ENCODE results near the gene CIAO2A.

Gene CIAO2A

DNA sequence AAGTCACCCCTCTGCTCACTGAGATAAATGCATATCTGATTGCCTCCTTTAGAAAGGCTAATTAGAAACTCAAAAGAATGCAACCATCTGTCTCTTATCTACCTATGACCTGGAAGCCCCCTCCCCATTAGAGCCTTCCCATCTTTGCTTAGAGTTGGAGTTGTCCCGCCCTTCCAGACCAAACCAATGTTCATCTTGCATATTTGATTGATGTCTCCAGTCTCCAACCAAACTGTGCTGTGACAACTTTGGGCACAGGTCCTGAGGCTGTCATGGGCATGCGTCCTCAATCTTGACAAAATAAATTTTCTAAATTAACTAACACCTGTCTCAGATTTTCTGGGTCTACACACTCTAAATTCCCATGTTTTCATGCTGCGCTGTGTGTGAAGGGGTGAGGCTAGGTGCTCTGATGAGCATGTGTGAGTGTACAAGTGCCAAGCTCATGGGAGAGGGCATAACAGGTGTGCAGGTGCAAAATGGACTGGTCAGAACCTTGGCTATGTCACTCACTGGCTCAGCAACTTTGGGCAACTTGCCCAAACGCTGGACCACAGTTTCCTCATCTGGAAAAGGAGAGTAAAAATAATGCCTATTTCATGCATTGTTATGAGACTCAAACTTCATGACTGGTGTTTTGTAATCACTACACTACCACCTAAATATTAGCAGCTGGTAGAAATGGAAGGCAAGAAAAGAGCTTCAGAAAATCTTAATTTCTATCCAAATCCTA, 54.6 kb downstream of the CIAO2A start:
- peaks cover 2% of the 10 kb centered on the region for H3K27me3 ChIP-seq (ENCODE audit: insufficient read depth, low read length, poor library complexity)
- no peaks in the 10 kb centered on the region for H3K9me3 ChIP-seq (ENCODE audit: insufficient read depth, low read length, severe bottlenecking)
- DNase-seq (no peak), ATAC-seq (ENCODE audit: insufficient read depth, low read depth) (no peak)
- no peaks in the 10 kb centered on the region for H3K4me1 ChIP-seq (ENCODE audit: insufficient read depth, low read length)
- no peak overlapping the region for H2AFZ ChIP-seq (ENCODE audit: low read depth, low read length)
- no peak overlapping the region for H3K9ac ChIP-seq (ENCODE audit: low read depth, low read length)
- no peak overlapping the region for H3K27ac ChIP-seq (ENCODE audit: low read length)
- H3K36me3 ChIP-seq (ENCODE audit: insufficient read depth, low read length), result no peaks in the 10 kb centered on the region
- no peak for TF ChIP-seq EZH2 (IDR thresholded peaks at IDR 0.05; ENCODE audit: borderline replicate concordance, low read depth, low read length, severe bottlenecking)
- TF ChIP-seq, protein P1, sequence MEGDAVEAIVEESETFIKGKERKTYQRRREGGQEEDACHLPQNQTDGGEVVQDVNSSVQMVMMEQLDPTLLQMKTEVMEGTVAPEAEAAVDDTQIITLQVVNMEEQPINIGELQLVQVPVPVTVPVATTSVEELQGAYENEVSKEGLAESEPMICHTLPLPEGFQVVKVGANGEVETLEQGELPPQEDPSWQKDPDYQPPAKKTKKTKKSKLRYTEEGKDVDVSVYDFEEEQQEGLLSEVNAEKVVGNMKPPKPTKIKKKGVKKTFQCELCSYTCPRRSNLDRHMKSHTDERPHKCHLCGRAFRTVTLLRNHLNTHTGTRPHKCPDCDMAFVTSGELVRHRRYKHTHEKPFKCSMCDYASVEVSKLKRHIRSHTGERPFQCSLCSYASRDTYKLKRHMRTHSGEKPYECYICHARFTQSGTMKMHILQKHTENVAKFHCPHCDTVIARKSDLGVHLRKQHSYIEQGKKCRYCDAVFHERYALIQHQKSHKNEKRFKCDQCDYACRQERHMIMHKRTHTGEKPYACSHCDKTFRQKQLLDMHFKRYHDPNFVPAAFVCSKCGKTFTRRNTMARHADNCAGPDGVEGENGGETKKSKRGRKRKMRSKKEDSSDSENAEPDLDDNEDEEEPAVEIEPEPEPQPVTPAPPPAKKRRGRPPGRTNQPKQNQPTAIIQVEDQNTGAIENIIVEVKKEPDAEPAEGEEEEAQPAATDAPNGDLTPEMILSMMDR (IDR thresholded peaks at IDR 0.05; ENCODE audit: borderline replicate concordance, extremely low read depth, low read length, poor library complexity, severe bottlenecking), result no peak
- H3K4me2 ChIP-seq (ENCODE audit: insufficient read depth, low read length), result no peak overlapping the region
- H3K79me2 ChIP-seq (ENCODE audit: insufficient read depth, low read length), result no peaks in the 10 kb centered on the region
- no peaks in the 10 kb centered on the region for H4K20me1 ChIP-seq (ENCODE audit: insufficient read depth, low read length)
- H3K4me3 ChIP-seq (ENCODE audit: low read depth in 1 of 2, low read length in 2 of 2), result no peak overlapping the region

- Histone ChIP-seq H3K79me2 (ENCODE audit: insufficient read depth, low read length) (no peaks in the 10 kb centered on the region), H4K20me1 (ENCODE audit: insufficient read depth, low read length) (no peaks in the 10 kb centered on the region), H3K9me3 (ENCODE audit: insufficient read depth, low read length, severe bottlenecking) (no peaks in the 10 kb centered on the region), H3K4me2 (ENCODE audit: insufficient read depth, low read length) (no peak overlapping the region), H3K27me3 (ENCODE audit: insufficient read depth, low read length, poor library complexity) (no peaks in the 10 kb centered on the region), H3K27ac (ENCODE audit: low read length) (no peak overlapping the region), H3K36me3 (ENCODE audit: insufficient read depth, low read length) (no peaks in the 10 kb centered on the region), H3K4me3 (ENCODE audit: low read depth in 1 of 2, low read length in 2 of 2) (no peak overlapping the region), H3K9ac (ENCODE audit: low read depth, low read length) (no peak overlapping the region), H3K4me1 (ENCODE audit: insufficient read depth, low read length) (no peaks in the 10 kb centered on the region), H2AFZ (ENCODE audit: low read depth, low read length) (no peak overlapping the region)
- ATAC-seq (ENCODE audit: insufficient read depth, low read depth) (no peak), DNase-seq (no peak)
- TF ChIP-seq, protein P1 (IDR thresholded peaks at IDR 0.05; ENCODE audit: borderline replicate concordance, extremely low read depth, low read length, poor library complexity, severe bottlenecking), result no peak
- TF ChIP-seq EZH2 (IDR thresholded peaks at IDR 0.05; ENCODE audit: borderline replicate concordance, low read depth, low read length, severe bottlenecking), result no peak
Observed at GRCh38 chr15:64037966-64038365, 55.7 kb downstream of the CIAO2A start.

DNA sequence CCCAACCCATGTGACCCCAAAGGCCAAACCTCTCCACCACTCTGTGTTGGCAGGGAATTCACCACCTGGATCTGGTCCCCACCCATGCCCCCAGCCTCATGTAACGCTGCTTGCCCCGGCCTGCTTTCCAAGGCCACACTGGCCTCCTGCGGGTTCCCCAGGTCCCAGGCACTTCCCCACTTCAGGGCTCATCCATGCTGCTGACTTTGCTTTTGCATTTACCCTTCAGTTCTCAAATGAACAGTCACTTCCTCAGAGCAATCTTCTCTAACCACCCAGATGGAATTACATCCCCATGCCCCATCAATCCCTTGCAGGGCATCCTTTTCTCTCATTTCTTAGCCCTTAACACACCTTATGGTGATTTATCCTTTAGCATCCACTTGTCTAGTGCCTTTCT, 56.5 kb downstream of the CIAO2A start:
- H2AFZ ChIP-seq (ENCODE audit: low read depth, low read length), result no peak overlapping the region
- DNase-seq, result no peak
- H3K79me2 ChIP-seq (ENCODE audit: insufficient read depth, low read length), result no peaks in the 10 kb centered on the region
- H3K36me3 ChIP-seq (ENCODE audit: insufficient read depth, low read length), result no peaks in the 10 kb centered on the region
- H3K4me3 ChIP-seq (ENCODE audit: low read depth in 1 of 2, low read length in 2 of 2), result no peak overlapping the region
- no peak for ATAC-seq (ENCODE audit: insufficient read depth, low read depth)
- H3K27me3 ChIP-seq (ENCODE audit: insufficient read depth, low read length, poor library complexity), result no peaks in the 10 kb centered on the region
- H3K9ac ChIP-seq (ENCODE audit: low read depth, low read length), result no peak overlapping the region
- TF ChIP-seq EZH2 (IDR thresholded peaks at IDR 0.05; ENCODE audit: borderline replicate concordance, low read depth, low read length, severe bottlenecking), result no peak
- TF ChIP-seq, protein P1 (IDR thresholded peaks at IDR 0.05; ENCODE audit: borderline replicate concordance, extremely low read depth, low read length, poor library complexity, severe bottlenecking), result no peak
- no peaks in the 10 kb centered on the region for H3K9me3 ChIP-seq (ENCODE audit: insufficient read depth, low read length, severe bottlenecking)
- H3K27ac ChIP-seq (ENCODE audit: low read length), result no peak overlapping the region
- H3K4me1 ChIP-seq (ENCODE audit: insufficient read depth, low read length), result no peaks in the 10 kb centered on the region
- no peaks in the 10 kb centered on the region for H4K20me1 ChIP-seq (ENCODE audit: insufficient read depth, low read length)
- H3K4me2 ChIP-seq (ENCODE audit: insufficient read depth, low read length), result no peak overlapping the region
